H9 (cell line): ENCODE measurements around the gene APBB2. TPM values are rescaled to one million over a fixed set of nuclear protein-coding genes. Genes with fewer than 3 reads are reported as not detected.

ENCODE experiments used
- DNase-seq: peaks from one replicate; pipeline ENCODE4 v3.0.0-alpha.2; 2017
- H2AFZ ChIP-seq: one replicate; pipeline ENCODE4 v1.6.1; 2013; ENCODE audit warnings: mild to moderate bottlenecking, low read length, control low read depth, moderate library complexity
- H2AK5ac ChIP-seq: 2 replicates; pipeline ENCODE4 v1.6.1; 2013; ENCODE audit warnings: low read length, control low read depth, mixed read lengths; ENCODE audit not compliant: insufficient read length
- H2BK120ac ChIP-seq: one replicate; pipeline ENCODE4 v1.6.1; 2013; ENCODE audit warnings: low read depth, mild to moderate bottlenecking, low read length, control low read depth, inconsistent platforms; ENCODE audit not compliant: poor library complexity, severe bottlenecking
- H2BK12ac ChIP-seq: 2 replicates; pipeline ENCODE4 v1.6.1; 2013; ENCODE audit warnings: low read length, control low read depth, mixed read lengths, low read depth; ENCODE audit not compliant: insufficient read length
- H2BK15ac ChIP-seq: 2 replicates; pipeline ENCODE4 v1.6.1; 2013; ENCODE audit warnings: low read depth, low read length, control low read depth
- H2BK20ac ChIP-seq: one replicate; pipeline ENCODE4 v1.6.1; 2013; ENCODE audit warnings: low read depth, mild to moderate bottlenecking, low read length, control low read depth, inconsistent platforms; ENCODE audit not compliant: poor library complexity, severe bottlenecking
- H2BK5ac ChIP-seq: 2 replicates; pipeline ENCODE4 v1.6.1; 2013; ENCODE audit warnings: low read length, control low read depth, mixed read lengths; ENCODE audit not compliant: insufficient read length
- H3K14ac ChIP-seq: 2 replicates; pipeline ENCODE4 v1.6.1; 2013; ENCODE audit warnings: low read length, control low read depth; ENCODE audit not compliant: insufficient read depth
- H3K18ac ChIP-seq: 2 replicates; pipeline ENCODE4 v1.6.1; 2013; ENCODE audit warnings: low read depth, mild to moderate bottlenecking, mixed read lengths, low read length, control low read depth; ENCODE audit not compliant: insufficient read length
- H3K23ac ChIP-seq: 2 replicates; pipeline ENCODE4 v1.6.1; 2013; ENCODE audit warnings: low read length, control low read depth, mixed read lengths, low read depth; ENCODE audit not compliant: insufficient read length
- H3K23me2 ChIP-seq: 2 replicates; pipeline ENCODE4 v1.6.1; 2013; ENCODE audit warnings: low read depth, mild to moderate bottlenecking, mixed read lengths, low read length, control low read depth; ENCODE audit not compliant: insufficient read length, poor library complexity, severe bottlenecking
- H3K27ac ChIP-seq: 2 replicates; pipeline ENCODE4 v1.5.1; 2013; ENCODE audit warnings: low read length, control low read depth, mixed read lengths, low read depth; ENCODE audit not compliant: insufficient read length
- H3K27me3 ChIP-seq: 2 replicates; pipeline ENCODE4 v1.6.1; 2013; ENCODE audit warnings: low read length, control low read depth, inconsistent platforms; ENCODE audit not compliant: insufficient read depth
- H3K4ac ChIP-seq: 2 replicates; pipeline ENCODE4 v1.6.1; 2013; ENCODE audit warnings: low read depth, mild to moderate bottlenecking, control low read depth, inconsistent platforms, low read length, moderate library complexity
- H3K4me1 ChIP-seq: 2 replicates; pipeline ENCODE4 v1.6.1; 2013; ENCODE audit warnings: low read length, control low read depth, inconsistent platforms; ENCODE audit not compliant: insufficient read depth
- H3K4me2 ChIP-seq: 2 replicates; pipeline ENCODE4 v1.6.1; 2013; ENCODE audit warnings: low read length, control low read depth, mixed read lengths; ENCODE audit not compliant: insufficient read length, insufficient read depth
- H3K56ac ChIP-seq: 2 replicates; pipeline ENCODE4 v1.6.1; 2013; ENCODE audit warnings: low read depth, mild to moderate bottlenecking, mixed read lengths, low read length, control low read depth; ENCODE audit not compliant: insufficient read length
- H3K79me1 ChIP-seq: 2 replicates; pipeline ENCODE4 v1.6.1; 2013; ENCODE audit warnings: low read depth, mild to moderate bottlenecking, moderate library complexity, low read length, control low read depth, inconsistent platforms; ENCODE audit not compliant: insufficient read depth, poor library complexity, severe bottlenecking
- H3K79me2 ChIP-seq: 2 replicates; pipeline ENCODE4 v1.6.1; 2013; ENCODE audit warnings: low read length, control low read depth, inconsistent platforms; ENCODE audit not compliant: insufficient read depth
- H3K9ac ChIP-seq: 2 replicates; pipeline ENCODE4 v1.6.1; 2013; ENCODE audit warnings: low read length, control low read depth, mixed read lengths; ENCODE audit not compliant: insufficient read length; ENCODE audit errors: extremely low read depth
- H3K9me3 ChIP-seq: one replicate; pipeline ENCODE4 v1.6.1; 2013; ENCODE audit warnings: low read depth, low read length, inconsistent platforms; ENCODE audit not compliant: control insufficient read depth
- H3T11ph ChIP-seq: one replicate; pipeline ENCODE4 v1.6.1; 2013; ENCODE audit warnings: mild to moderate bottlenecking, low read length, control low read depth, inconsistent platforms
- H4K20me1 ChIP-seq: one replicate; pipeline ENCODE4 v1.6.1; 2013; ENCODE audit not compliant: control insufficient read depth, insufficient read length, insufficient read depth
- H4K5ac ChIP-seq: 2 replicates; pipeline ENCODE4 v1.6.1; 2013; ENCODE audit warnings: low read depth, mild to moderate bottlenecking, mixed read lengths, low read length, control low read depth; ENCODE audit not compliant: insufficient read length
- H4K8ac ChIP-seq: replicated peaks from 2 replicates; pipeline ENCODE4 v1.6.1; 2013; ENCODE audit warnings: low read length, control low read depth, mixed read lengths, low read depth; ENCODE audit not compliant: insufficient read length
- H4K91ac ChIP-seq: 2 replicates; pipeline ENCODE4 v1.6.1; 2013; ENCODE audit warnings: low read depth, mild to moderate bottlenecking, moderate library complexity, mixed read lengths, low read length, control low read depth; ENCODE audit not compliant: insufficient read length
- H3K27ac Mint-ChIP-seq, 3 experiments: 2 replicates in 2 of 3; 3 replicates in 1 of 3; pipeline ENCODE4 v1.8.0; 2020 to 2021; ENCODE audit warnings: mixed read lengths in 3 of 3, mild to moderate bottlenecking in 1 of 3, moderate library complexity in 1 of 3
- H3K27me3 Mint-ChIP-seq: 2 replicates; pipeline ENCODE4 v1.8.0; 2021; ENCODE audit warnings: low read depth, mild to moderate bottlenecking, moderate library complexity, mixed read lengths
- H3K36me3 Mint-ChIP-seq, 3 experiments: 2 replicates in 2 of 3; 3 replicates in 1 of 3; pipeline ENCODE4 v1.8.0; 2020 to 2021; ENCODE audit warnings: low read depth in 3 of 3, mixed read lengths in 3 of 3; ENCODE audit not compliant: insufficient read depth in 1 of 3
- H3K4me1 Mint-ChIP-seq, 2 experiments: 2 replicates each; pipeline ENCODE4 v1.8.0; 2020; ENCODE audit warnings: mixed read lengths in 2 of 2
- H3K4me3 Mint-ChIP-seq, 2 experiments: 2 replicates in 1 of 2; 3 replicates in 1 of 2; pipeline ENCODE4 v1.8.0; 2020 to 2021; ENCODE audit warnings: mild to moderate bottlenecking in 2 of 2, mixed read lengths in 2 of 2, moderate library complexity in 1 of 2
- H3K9me3 Mint-ChIP-seq, 2 experiments: 2 replicates in 1 of 2; 3 replicates in 1 of 2; pipeline ENCODE4 v1.8.0; 2020; ENCODE audit warnings: mild to moderate bottlenecking in 2 of 2, mixed read lengths in 2 of 2, moderate library complexity in 1 of 2
- WGBS: extraction: QIAGEN DNeasy Blood & Tissue Kit; methylation state at CpG from one replicate; pipeline ENCODE4 v1.1.7; 2013; ENCODE audit warnings: missing lambda C conversion rate, low lambda C conversion rate, mixed read lengths; ENCODE audit not compliant: insufficient read length; ENCODE audit errors: extremely low coverage; 5-methylcytosine and 5-hydroxymethylcytosine counted together
- total RNA-seq: library from RNA; stranded (reverse); gene quantifications from 2 replicates; pipeline ENCODE4 v1.2.1, GENCODE V29; 2021
- TF ChIP-seq, protein P1 (sequence below): fragments of 200-600 bp; sonication (generic); conservative IDR thresholded peaks from 3 replicates; pipeline ENCODE4 v1.8.0; 2021; ENCODE audit warnings: antibody characterized with exemption, mild to moderate bottlenecking

APBB2 gene
- total RNA-seq, 1 experiment from 2014 or later: 39.6 TPM

- Histone ChIP-seq H4K91ac (no peak overlapping the region), H3K9ac (no peak overlapping the region), H2AK5ac (no peak overlapping the region), H3K27me3 (no peaks in the 10 kb centered on the region), H2BK120ac (no peak overlapping the region), H3K4me2 (no peak overlapping the region), H2AFZ (no peak overlapping the region), H4K8ac (no peak overlapping the region), H3T11ph (no peak overlapping the region), H2BK15ac (no peak overlapping the region), H3K14ac (no peak overlapping the region), H3K18ac (no peak overlapping the region), H4K5ac (no peak overlapping the region), H3K4ac (no peak overlapping the region), H2BK5ac (no peak overlapping the region), H3K79me2 (no peaks in the 10 kb centered on the region), H2BK20ac (no peak overlapping the region), H3K23me2 (no peaks in the 10 kb centered on the region), H3K56ac (no peak overlapping the region), H3K9me3 (no peaks in the 10 kb centered on the region), H3K4me1 (peaks cover 2% of the 10 kb centered on the region; the same call in 1 of the 2 replicates), H3K79me1 (no peaks in the 10 kb centered on the region), H2BK12ac (no peak overlapping the region), H3K27ac (no peak overlapping the region), H4K20me1 (no peaks in the 10 kb centered on the region), H3K23ac (no peak overlapping the region)
- no peak for DNase-seq
- no peak overlapping the region for H3K4me3 Mint-ChIP-seq
- no peaks in the 10 kb centered on the region for H3K27me3 Mint-ChIP-seq
- peaks cover 4 to 12% of the 10 kb centered on the region in 2 experiments for H3K9me3 Mint-ChIP-seq
- no peak overlapping the region for H3K27ac Mint-ChIP-seq
- TF ChIP-seq, protein P1, sequence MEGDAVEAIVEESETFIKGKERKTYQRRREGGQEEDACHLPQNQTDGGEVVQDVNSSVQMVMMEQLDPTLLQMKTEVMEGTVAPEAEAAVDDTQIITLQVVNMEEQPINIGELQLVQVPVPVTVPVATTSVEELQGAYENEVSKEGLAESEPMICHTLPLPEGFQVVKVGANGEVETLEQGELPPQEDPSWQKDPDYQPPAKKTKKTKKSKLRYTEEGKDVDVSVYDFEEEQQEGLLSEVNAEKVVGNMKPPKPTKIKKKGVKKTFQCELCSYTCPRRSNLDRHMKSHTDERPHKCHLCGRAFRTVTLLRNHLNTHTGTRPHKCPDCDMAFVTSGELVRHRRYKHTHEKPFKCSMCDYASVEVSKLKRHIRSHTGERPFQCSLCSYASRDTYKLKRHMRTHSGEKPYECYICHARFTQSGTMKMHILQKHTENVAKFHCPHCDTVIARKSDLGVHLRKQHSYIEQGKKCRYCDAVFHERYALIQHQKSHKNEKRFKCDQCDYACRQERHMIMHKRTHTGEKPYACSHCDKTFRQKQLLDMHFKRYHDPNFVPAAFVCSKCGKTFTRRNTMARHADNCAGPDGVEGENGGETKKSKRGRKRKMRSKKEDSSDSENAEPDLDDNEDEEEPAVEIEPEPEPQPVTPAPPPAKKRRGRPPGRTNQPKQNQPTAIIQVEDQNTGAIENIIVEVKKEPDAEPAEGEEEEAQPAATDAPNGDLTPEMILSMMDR: no peak
- peaks cover 10 to 23% (median 10%) of the 10 kb centered on the region in 3 experiments for H3K36me3 Mint-ChIP-seq
- H3K4me1 Mint-ChIP-seq: peaks cover 15 to 17% of the 10 kb centered on the region in 2 experiments
- no CpG with 5 or more reads among the region's 6 CpGs for WGBS
These were observed 257.1 kb downstream of the APBB2 start for GRCh38 chr4:40957281-40957680.
